Liver (tissue), 9 donors: ENCODE data around the gene FAM171A1. TPM values are rescaled to one million over a fixed set of nuclear protein-coding genes. Genes with fewer than 3 reads are reported as not detected.
A peak's percentile ranks its signal among the peaks of the same experiment; 100 is the strongest.

Experiments used
- DNase-seq: peaks from one replicate; pipeline ENCODE4 v3.0.0-alpha.2; 2017; ENCODE audit warnings: low spot score
- H3K27ac ChIP-seq, 2 donors: one replicate each; pipeline ENCODE4 v1.7.0; 2013; ENCODE audit warnings: inconsistent platforms in 2 of 2, low read length in 2 of 2, control low read depth in 1 of 2, low read depth in 1 of 2, mild to moderate bottlenecking in 1 of 2
- H3K27me3 ChIP-seq, 4 donors: one replicate each; pipeline versions ENCODE4 v1.6.1 to v1.7.0; 2013; ENCODE audit warnings: low read length in 3 of 4, inconsistent platforms in 1 of 4, mild to moderate bottlenecking in 1 of 4, moderate library complexity in 1 of 4; ENCODE audit not compliant: control insufficient read depth in 4 of 4, insufficient read depth in 4 of 4
- H3K36me3 ChIP-seq, 4 donors: one replicate each; pipeline versions ENCODE4 v1.6.1 to v1.7.0; 2013; ENCODE audit warnings: low read length in 3 of 4, mild to moderate bottlenecking in 3 of 4, low read depth in 1 of 4, moderate library complexity in 1 of 4; ENCODE audit not compliant: control insufficient read depth in 4 of 4, insufficient read depth in 3 of 4
- H3K4me1 ChIP-seq, 4 donors: one replicate each; pipeline versions ENCODE4 v1.6.1 to v1.7.0; 2013; ENCODE audit warnings: low read length in 3 of 4, mild to moderate bottlenecking in 3 of 4, moderate library complexity in 1 of 4; ENCODE audit not compliant: control insufficient read depth in 4 of 4, insufficient read depth in 4 of 4
- H3K4me3 ChIP-seq, 3 donors: one replicate each; pipeline versions ENCODE4 v1.6.1 to v1.7.0; 2013; ENCODE audit warnings: low read length in 3 of 3, control low read depth in 1 of 3, low read depth in 1 of 3, mild to moderate bottlenecking in 1 of 3
- H3K9ac ChIP-seq, 2 donors: one replicate each; pipeline ENCODE4 v1.7.0; 2013; ENCODE audit warnings: low read length in 2 of 2, mild to moderate bottlenecking in 2 of 2, moderate library complexity in 2 of 2, control low read depth in 1 of 2, low read depth in 1 of 2
- H3K9me3 ChIP-seq, 4 donors: one replicate each; pipeline versions ENCODE4 v1.6.1 to v1.7.0; 2013; ENCODE audit warnings: low read length in 3 of 4; ENCODE audit not compliant: control insufficient read depth in 4 of 4
- ATF3 ChIP-seq: IDR thresholded peaks from 2 replicates; pipeline ENCODE4 v1.6.1; 2016; ENCODE audit warnings: antibody characterized with exemption
- CTCF ChIP-seq: fragments of 150-350 bp; IDR thresholded peaks from 2 replicates; pipeline ENCODE4 v1.5.1; 2017; ENCODE audit warnings: improper control_type of control experiment, low read depth, low read length; ENCODE audit not compliant: missing input control
- EGR1 ChIP-seq, 2 donors: IDR thresholded peaks; 2 replicates each; pipeline ENCODE4 v1.6.1; 2016 to 2018; ENCODE audit warnings: antibody characterized with exemption in 2 of 2, low read depth in 2 of 2
- FOXA1 ChIP-seq: IDR thresholded peaks from 2 replicates; pipeline ENCODE4 v1.6.1; 2016; ENCODE audit warnings: antibody characterized with exemption
- FOXA2 ChIP-seq: IDR thresholded peaks from 2 replicates; pipeline ENCODE4 v1.6.1; 2016; ENCODE audit warnings: antibody characterized with exemption
- GABPA ChIP-seq, 2 donors: IDR thresholded peaks in 1 of 2; conservative IDR thresholded peaks in 1 of 2; 2 replicates each; pipeline ENCODE4 v1.6.1; 2016; ENCODE audit warnings: antibody characterized with exemption in 2 of 2, mild to moderate bottlenecking in 1 of 2, moderate library complexity in 1 of 2
- HNF4A ChIP-seq, 2 donors: conservative IDR thresholded peaks; 2 replicates each; pipeline ENCODE4 v1.6.1; 2016; ENCODE audit warnings: antibody characterized with exemption in 2 of 2, mild to moderate bottlenecking in 2 of 2
- HNF4G ChIP-seq: IDR thresholded peaks from 2 replicates; pipeline ENCODE4 v1.6.1; 2016; ENCODE audit warnings: antibody characterized with exemption
- MAX ChIP-seq: IDR thresholded peaks from 2 replicates; pipeline ENCODE4 v1.6.1; 2016; ENCODE audit warnings: antibody characterized with exemption
- NR2F2 ChIP-seq: IDR thresholded peaks from 2 replicates; pipeline ENCODE4 v1.6.1; 2016; ENCODE audit warnings: antibody characterized with exemption
- RAD21 ChIP-seq, 2 donors: IDR thresholded peaks; 2 replicates each; pipeline ENCODE4 v1.6.1; 2016; ENCODE audit warnings: antibody characterized with exemption in 2 of 2, mild to moderate bottlenecking in 2 of 2
- RXRA ChIP-seq, 2 donors: IDR thresholded peaks; 2 replicates each; pipeline ENCODE4 v1.6.1; 2017 to 2018; ENCODE audit warnings: antibody characterized with exemption in 2 of 2, mild to moderate bottlenecking in 1 of 2
- SP1 ChIP-seq: IDR thresholded peaks from 2 replicates; pipeline ENCODE4 v1.6.1; 2018; ENCODE audit warnings: antibody characterized with exemption, mild to moderate bottlenecking
- TAF1 ChIP-seq: conservative IDR thresholded peaks from 2 replicates; pipeline ENCODE4 v1.6.1; 2016; ENCODE audit warnings: antibody characterized with exemption, mild to moderate bottlenecking
- YY1 ChIP-seq: IDR thresholded peaks from 2 replicates; pipeline ENCODE4 v1.6.1; 2016; ENCODE audit warnings: antibody characterized with exemption, mild to moderate bottlenecking
- ZBTB33 ChIP-seq: IDR thresholded peaks from 2 replicates; pipeline ENCODE4 v1.6.1; 2016; ENCODE audit warnings: antibody characterized with exemption
- WGBS: extraction: QIAGEN DNeasy Blood & Tissue Kit; methylation state at CpG from one replicate; pipeline ENCODE4 v1.1.7; 2013; 5-methylcytosine and 5-hydroxymethylcytosine counted together
- polyA plus RNA-seq, 2 donors: library from polyadenylated mRNA; stranded (reverse) in 1 of 2; unstranded in 1 of 2; fragments of 200-250 nt in 1 of 2; fragments of >200 nt in 1 of 2; fragmentation: Nextera tagmentation in 1 of 2; extraction: Ambion mirVana in 1 of 2; gene quantifications; one replicate each; pipeline versions ENCODE4 v1.2.1 to v1.2.3, GENCODE V29; 2013 to 2015
- total RNA-seq, 2 donors: library from RNA; depleted of rRNA; stranded (reverse); fragments of >200 nt; gene quantifications; one replicate each; pipeline ENCODE4 v1.2.3, GENCODE V29; 2014
- donor health status: healthy.
- donor health status: healthy.
- donor health status: healthy.
- donor health status: healthy.
- donor health status: healthy.

The FAM171A1 gene
- total and polyA plus RNA-seq, 4 donors, result 2.5 to 10.2 (median 7.7) TPM

- no peak for TF ChIP-seq ATF3
- TF ChIP-seq HNF4A (conservative IDR thresholded peaks at IDR 0.05), result no peak
- no peak for TF ChIP-seq MAX
- no peak for TF ChIP-seq FOXA1
- no peak for TF ChIP-seq NR2F2
- TF ChIP-seq ZBTB33, result no peak
- TF ChIP-seq SP1, result no peak
- no peak for TF ChIP-seq EGR1 (IDR thresholded peaks at IDR 0.05; ENCODE audit: low read depth in 2 of 2)
- no peak for TF ChIP-seq GABPA (IDR thresholded peaks at IDR 0.05 in 1 of 2, conservative IDR thresholded peaks at IDR 0.05 in 1 of 2)
Observed at GRCh38 chr10:15169555-15170401, 201.3 kb downstream of the FAM171A1 start (continued).

GRCh38 chr10:15168786-15169554 lies 202.1 kb downstream of the FAM171A1 start:
- peak overlapping the region in 1 of 2 donors; percentile 31 for H3K27ac ChIP-seq
- no peaks in the 10 kb centered on the region for H3K27me3 ChIP-seq
- no peaks in the 10 kb centered on the region for H3K9me3 ChIP-seq
- 14% methylated on average over 38 of the region's 44 CpGs for WGBS
- H3K36me3 ChIP-seq, result no peaks in the 10 kb centered on the region
- H3K9ac ChIP-seq, result no peak overlapping the region
- H3K4me1 ChIP-seq, result peaks cover 2 to 23% (median 15%) of the 10 kb centered on the region in 4 donors
- H3K4me3 ChIP-seq, result no peak overlapping the region
- DNase-seq, result peak; percentile 98
- no peak for TF ChIP-seq CTCF
- no peak for TF ChIP-seq FOXA1
- TF ChIP-seq SP1, result peak; percentile 49
- peak in 1 of 2 donors; percentile 17 for TF ChIP-seq RAD21 (IDR thresholded peaks at IDR 0.05)

GRCh38 chr10:15168291-15168785 lies 202.8 kb downstream of the FAM171A1 start, which contains the start of gene NMT2:
NMT2 (minus strand) TSS chr10:15168693; CDS start chr10:15168612, 81 bp downstream.
- H3K4me3 ChIP-seq, result peak within 1 kb of the TSS; percentile 66 to 99 (median 87)
- WGBS, result under 1% methylated on average over 66 of the region's 70 CpGs

More at GRCh38 chr10:15168291-15168785, 202.8 kb downstream of the FAM171A1 start, which contains the start of gene NMT2:
- Histone ChIP-seq H3K9me3 (no peaks in the 10 kb centered on the region), H3K36me3 (no peaks in the 10 kb centered on the region), H3K9ac (peak within 1 kb of the TSS; percentile 11 to 74), H3K27me3 (no peaks in the 10 kb centered on the region), H3K27ac (peak within 1 kb of the TSS; percentile 72 to 83), H3K4me1 (peaks cover 2 to 23% (median 15%) of the 10 kb centered on the region in 4 donors)
- TF ChIP-seq TAF1 (no peak), FOXA2 (no peak), RAD21 (IDR thresholded peaks at IDR 0.05) (peak; percentile 27 to 54), RXRA (IDR thresholded peaks at IDR 0.05) (no peak), NR2F2 (no peak), MAX (no peak), HNF4A (conservative IDR thresholded peaks at IDR 0.05) (no peak), CTCF (peak; percentile 32), YY1 (peak; percentile 56), HNF4G (no peak)
- DNase-seq, result no peak
